ENCODE measurements around the gene GRHPR. TPM values are rescaled to one million over a fixed set of nuclear protein-coding genes. Genes with fewer than 3 reads are reported as not detected.

The GRHPR gene
- total RNA-seq, 1 donor from 2014 or later: 113 TPM

GRCh38 chr9:37485389-37486255, 63.1 kb downstream of the GRHPR start, which contains the start of gene POLR1E:
Gene POLR1E (plus strand): TSS chr9:37485948. CDS start chr9:37486048, 100 bp downstream.
- peak; percentile 95 for DNase-seq

- DNase-seq: no peak
Observed at GRCh38 chr9:37486256-37486615, 63.7 kb downstream of the GRHPR start.

Other genes with a start within 250 kb of the GRHPR start
- gene ZBTB5, start 42.8 kb downstream of the GRHPR start, total RNA-seq: 20.8 TPM
- gene POLR1E, start 63.3 kb downstream of the GRHPR start, total RNA-seq: 29.3 TPM
- 29.5 TPM for gene FBXO10, start 153.7 kb downstream of the GRHPR start, total RNA-seq
- 46.6 TPM for gene TOMM5, start 169.9 kb downstream of the GRHPR start, total RNA-seq
- gene FRMPD1, start 228.3 kb downstream of the GRHPR start, total RNA-seq: 3.3 TPM